GM12872 (cell line): Measurements from ENCODE around the gene FBXO2.

ENCODE experiments used
- CTCF ChIP-seq: IDR thresholded peaks from 3 replicates; pipeline ENCODE4 v1.5.1; 2011; ENCODE audit warnings: low read depth, mild to moderate bottlenecking, low read length, moderate library complexity; ENCODE audit not compliant: insufficient read depth

FBXO2 gene

GRCh38 chr1:11650331-11650991 lies 3.8 kb downstream of the FBXO2 start:
- peak; percentile 78 for TF ChIP-seq CTCF

DNA sequence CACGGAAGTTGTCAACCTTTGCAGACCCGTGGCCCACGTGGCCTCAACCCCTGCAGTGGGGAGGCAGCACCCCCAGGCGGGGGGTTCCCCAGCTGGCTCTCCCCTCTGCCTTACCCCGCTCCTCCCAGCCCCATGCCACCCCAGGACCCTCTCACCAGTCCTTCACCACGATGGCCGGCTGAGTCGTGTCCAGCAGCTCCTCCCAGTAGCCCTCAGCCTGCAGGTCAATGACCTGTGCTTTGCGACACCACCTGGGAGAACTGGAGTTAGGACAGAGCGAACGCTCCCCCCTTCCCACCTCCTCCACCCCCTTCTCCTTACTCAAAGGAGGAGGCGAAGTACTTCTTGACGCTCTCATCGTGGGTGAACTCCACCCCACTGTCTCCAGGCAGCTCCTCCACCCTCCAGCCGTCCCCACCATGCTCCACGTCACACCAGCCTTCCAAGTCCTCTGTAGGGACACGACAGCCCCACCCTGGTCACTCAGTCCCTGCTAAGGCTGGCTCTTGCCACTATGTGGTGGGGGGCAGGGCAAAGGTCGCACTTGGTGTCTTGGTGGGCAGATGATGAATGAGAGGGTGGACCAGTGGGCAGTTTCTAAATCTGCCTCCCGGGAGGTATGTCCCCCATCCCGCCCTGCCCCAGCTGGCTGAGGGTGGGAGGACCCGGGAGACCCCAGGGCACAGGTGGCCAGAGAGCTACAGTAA lies 4.5 kb downstream of the FBXO2 start:
- no peak for TF ChIP-seq CTCF

DNA sequence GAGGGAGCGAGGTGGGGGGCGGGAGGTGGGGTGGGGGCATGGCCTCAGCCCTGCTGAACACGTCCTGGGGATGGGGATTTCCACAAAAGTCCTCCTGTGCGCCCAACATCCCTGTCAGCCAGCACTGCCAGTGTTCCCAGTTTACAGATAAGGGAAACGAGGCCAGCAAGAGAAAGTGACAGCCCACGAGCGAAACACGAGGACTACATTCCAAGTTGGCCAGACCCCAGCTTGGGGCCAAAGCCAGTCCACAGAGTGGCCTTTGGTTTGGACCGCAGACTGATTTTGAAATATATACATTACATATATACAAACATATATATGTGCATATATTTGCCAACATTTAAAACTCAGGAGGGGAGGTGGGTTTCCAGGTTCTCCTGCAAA lies 5.0 kb downstream of the FBXO2 start:
- TF ChIP-seq CTCF: no peak

DNA sequence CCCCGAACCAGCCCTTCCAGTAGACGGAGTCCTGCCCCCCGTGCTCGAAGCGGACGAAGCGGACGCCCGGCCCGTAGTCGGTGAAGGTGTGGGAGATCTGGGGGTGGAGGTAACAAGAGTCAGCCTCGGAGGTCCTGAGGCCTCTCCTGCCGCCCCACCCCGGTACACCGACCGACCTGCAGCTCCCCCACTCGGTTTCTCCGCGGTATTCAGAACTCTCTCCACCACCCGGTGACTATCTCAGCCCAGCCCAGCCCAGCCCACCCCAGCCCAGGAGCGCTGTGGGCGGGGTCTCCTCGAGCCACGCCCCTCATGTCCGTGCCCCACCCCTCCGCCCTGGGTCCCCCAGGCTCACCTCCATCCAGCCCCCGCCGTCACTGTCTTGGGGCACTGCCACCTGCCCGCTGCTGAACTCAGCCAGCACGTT lies 5.5 kb downstream of the FBXO2 start:
- TF ChIP-seq CTCF: no peak

DNA sequence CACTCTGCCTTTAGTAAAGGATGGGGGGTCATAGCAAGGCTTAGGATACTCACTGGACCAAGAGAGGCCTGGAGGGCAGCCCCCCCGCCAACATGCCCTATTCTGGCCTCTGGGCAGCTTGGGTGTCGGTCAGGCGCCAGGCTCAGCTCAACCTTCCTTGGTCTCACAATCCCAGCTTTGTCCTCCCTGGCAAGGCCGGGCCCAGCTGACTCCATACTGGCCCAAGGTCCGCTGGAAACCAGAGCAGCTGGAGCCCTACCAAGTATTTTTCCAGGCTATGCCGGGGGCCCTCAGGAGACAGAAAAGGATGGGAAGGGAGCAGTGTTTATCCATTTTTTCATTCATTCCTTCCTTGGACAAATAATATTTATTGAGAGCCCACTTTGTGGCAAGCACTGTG lies 6.2 kb downstream of the FBXO2 start:
- TF ChIP-seq CTCF: no peak

GRCh38 chr1:11647333-11647732 lies 6.9 kb downstream of the FBXO2 start:
- TF ChIP-seq CTCF: no peak

GRCh38 chr1:11646317-11646716 lies 7.9 kb downstream of the FBXO2 start:
- TF ChIP-seq CTCF: no peak
